Measurements from ENCODE around the gene WWOX. TPM values are rescaled to one million over a fixed set of nuclear protein-coding genes. Genes with fewer than 3 reads are reported as not detected.

Gene WWOX
- total and polyA plus RNA-seq, 2 of the 13 experiments (the other 11 are each of a cell fraction or from before 2014, with no cell fraction given): 9.1 to 37.4 TPM

- peak; percentile 26; the same call in 1 of the 2 replicates for TF ChIP-seq ZGPAT (CRISPR knock-in tag; IDR thresholded peaks at IDR 0.05)
- TF ChIP-seq KDM6A (CRISPR knock-in tag; IDR thresholded peaks at IDR 0.05; ENCODE audit: low read depth): no peak
- no peak for TF ChIP-seq ATAD3A (CRISPR knock-in tag; IDR thresholded peaks at IDR 0.05)
- peak; percentile 61; the same call in 1 of the 2 replicates for TF ChIP-seq MAX (IDR thresholded peaks at IDR 0.05)
- 0 out of 2 replicates have a peak, but pooled peaks have one; percentile 10 for TF ChIP-seq PPARG (CRISPR knock-in tag; conservative IDR thresholded peaks at IDR 0.05)
- TF ChIP-seq HOMEZ (CRISPR knock-in tag; IDR thresholded peaks at IDR 0.05; ENCODE audit: low read depth): peak; percentile 21; the same call in 1 of the 2 replicates
- TF ChIP-seq ZBTB33 (CRISPR knock-in tag; IDR thresholded peaks at IDR 0.05): 0 out of 2 replicates have a peak, but pooled peaks have one; percentile 26
- no peak for TF ChIP-seq LCORL (IDR thresholded peaks at IDR 0.05)
- TF ChIP-seq LCORL (CRISPR knock-in tag; IDR thresholded peaks at IDR 0.05): 0 out of 2 replicates have a peak, but pooled peaks have one; percentile 50
- no peak for TF ChIP-seq ZFP36L1 (CRISPR knock-in tag; IDR thresholded peaks at IDR 0.05)
- TF ChIP-seq ZNF703 (CRISPR knock-in tag; IDR thresholded peaks at IDR 0.05; ENCODE audit: borderline replicate concordance): no peak
- no peak for TF ChIP-seq SYNCRIP (IDR thresholded peaks at IDR 0.05; ENCODE audit: insufficient read depth, low read depth, low read length)
- TF ChIP-seq JARID2 (CRISPR knock-in tag; IDR thresholded peaks at IDR 0.05; ENCODE audit: insufficient replicate concordance): no peak
- TF ChIP-seq ZFP41 (CRISPR knock-in tag; IDR thresholded peaks at IDR 0.05; ENCODE audit: borderline replicate concordance): no peak
- no peak for TF ChIP-seq FOSL2 (CRISPR knock-in tag; IDR thresholded peaks at IDR 0.05)
- peak; percentile 39; the same call in 1 of the 2 replicates for TF ChIP-seq SALL1 (CRISPR knock-in tag; IDR thresholded peaks at IDR 0.05)
- TF ChIP-seq ZFP91 (CRISPR knock-in tag; IDR thresholded peaks at IDR 0.05; ENCODE audit: borderline replicate concordance): peak; percentile 37; the same call in 1 of the 2 replicates
- peak; percentile 72; the same call in 1 of the 2 replicates for TF ChIP-seq ZNF644 (CRISPR knock-in tag; IDR thresholded peaks at IDR 0.05; ENCODE audit: low read depth)
- no peak for TF ChIP-seq SALL2 (CRISPR knock-in tag; IDR thresholded peaks at IDR 0.05)
- no peak for TF ChIP-seq ATF4 (CRISPR knock-in tag; IDR thresholded peaks at IDR 0.05)
- TF ChIP-seq ETV5 (CRISPR knock-in tag; IDR thresholded peaks at IDR 0.05; ENCODE audit: borderline replicate concordance): peak; percentile 15; the same call in 1 of the 2 replicates
- TF ChIP-seq MED1 (CRISPR knock-in tag; IDR thresholded peaks at IDR 0.05): peak; percentile 33; the same call in 1 of the 2 replicates
- no peak for TF ChIP-seq FOXK2 (IDR thresholded peaks at IDR 0.05)
- peak; percentile 46; the same call in 1 of the 2 replicates for TF ChIP-seq ZBTB38 (CRISPR knock-in tag; IDR thresholded peaks at IDR 0.05)
- TF ChIP-seq GTF2F1 (IDR thresholded peaks at IDR 0.05; ENCODE audit: low read length): no peak
Measured at GRCh38 chr16:78740269-78740668, 640.8 kb downstream of the WWOX start (continued).
